Smooth muscle cell of trachea (primary cell): ENCODE measurements around the gene RAB18. TPM values are rescaled to one million over a fixed set of nuclear protein-coding genes. Genes with fewer than 3 reads are reported as not detected.

Experiments used
- total RNA-seq: library from RNA; depleted of rRNA; stranded (reverse); fragments of >200 nt; gene quantifications from 2 replicates; pipeline ENCODE4 v1.2.1, GENCODE V29; 2014

Gene RAB18
- total RNA-seq: 40.7 and 55.0 TPM in 2 replicates

DNA sequence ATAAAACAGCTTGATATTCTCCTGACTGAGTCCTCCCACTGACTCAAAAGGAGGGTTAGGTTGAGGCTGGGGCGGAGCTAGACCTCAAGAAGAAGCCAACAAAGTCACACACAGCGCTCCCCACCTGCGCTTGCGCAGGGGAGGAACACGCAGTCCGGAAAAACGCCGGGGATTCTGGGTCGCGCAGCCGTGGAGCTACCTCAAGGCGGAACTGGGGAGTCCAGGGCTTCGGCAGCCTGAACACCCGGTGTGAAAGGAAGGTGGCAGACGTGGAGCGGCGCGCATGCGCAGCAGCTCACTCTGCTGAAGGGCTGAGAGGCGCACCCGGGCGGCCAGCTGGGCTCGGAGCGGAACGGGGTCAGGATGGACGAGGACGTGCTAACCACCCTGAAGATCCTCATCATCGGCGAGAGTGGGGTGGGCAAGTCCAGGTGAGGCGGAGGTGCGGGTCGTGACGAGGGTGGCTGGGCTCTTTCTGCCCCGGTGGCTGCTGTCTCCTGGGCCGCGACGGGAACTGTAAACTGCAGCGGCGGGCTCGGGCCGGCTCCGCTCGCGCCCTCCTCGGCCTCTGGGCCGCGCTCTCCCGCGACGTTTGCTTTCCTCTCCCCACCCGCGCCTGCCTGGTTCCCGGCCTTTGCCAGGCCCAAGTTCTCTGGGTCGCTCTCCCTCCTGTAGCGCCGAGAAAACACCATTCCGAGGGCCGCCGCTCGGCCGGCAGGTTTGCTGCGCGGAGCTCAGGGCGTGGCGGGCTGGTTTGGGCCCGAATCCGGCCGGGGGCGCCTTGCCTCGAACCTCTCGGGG, at the start of gene RAB18:
RAB18 (plus strand) TSS at position 298 of the 801 bp plus-strand sequence; CDS start at position 364, 66 bp downstream.

Other genes starting within 250 kb of the RAB18 start
- 0.83 TPM in 1 of 2 replicates, not detected in the other for gene MKX, start 241.5 kb downstream of the RAB18 start, total RNA-seq